Measurements from ENCODE around the gene CPSF2.

Gene CPSF2

GRCh38 chr14:92109490-92109889 is 12.3 kb upstream of the CPSF2 start:
- H3K27me3 ChIP-seq (ENCODE audit: control insufficient read depth, insufficient read depth, low read length), result no peaks in the 10 kb centered on the region
- H3K4me2 ChIP-seq (ENCODE audit: low read length), result no peak overlapping the region
- peaks cover 13% of the 10 kb centered on the region for H3K4me1 ChIP-seq (ENCODE audit: control insufficient read depth, insufficient read depth, low read length)
- H3K9ac ChIP-seq (ENCODE audit: low read depth, low read length), result no peak overlapping the region
- H3K36me3 ChIP-seq (ENCODE audit: insufficient read depth, low read length), result no peaks in the 10 kb centered on the region
- H3K9me3 ChIP-seq (replicated peaks; ENCODE audit: low read length), result no peaks in the 10 kb centered on the region
- H3K4me3 ChIP-seq (ENCODE audit: low read length), result no peak overlapping the region

DNA sequence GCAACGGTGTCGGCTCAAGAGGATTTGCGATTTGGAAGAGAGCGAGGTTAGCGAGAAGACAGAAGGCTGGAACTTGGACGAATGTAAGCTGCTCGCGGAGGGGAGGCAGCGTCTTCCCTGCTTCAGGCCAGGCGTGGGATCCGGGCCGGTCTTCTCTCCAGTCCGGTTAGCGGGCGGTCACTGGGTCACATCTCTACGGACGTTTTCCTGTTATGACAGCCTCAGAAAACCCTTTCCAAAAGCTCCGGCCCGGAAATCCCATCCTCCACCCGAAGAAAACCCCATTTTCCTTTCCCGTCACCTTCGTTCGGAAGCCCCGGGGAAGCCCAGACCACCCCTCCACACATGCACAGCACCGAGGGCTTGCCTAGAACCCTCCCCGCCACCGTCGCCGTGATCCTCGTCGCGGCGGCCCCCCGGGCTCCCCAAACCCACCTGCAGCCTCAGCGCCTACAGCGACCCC is 531 bp upstream of the CPSF2 start:
- Histone ChIP-seq H3K9ac (ENCODE audit: low read depth, low read length) (peak overlapping the region; percentile 99), H3K9me3 (replicated peaks; ENCODE audit: low read length) (no peaks in the 10 kb centered on the region), H3K4me2 (ENCODE audit: low read length) (peak overlapping the region; percentile 92), H3K36me3 (ENCODE audit: insufficient read depth, low read length) (peaks cover 28% of the 10 kb centered on the region), H3K4me1 (ENCODE audit: control insufficient read depth, insufficient read depth, low read length) (peaks cover 10% of the 10 kb centered on the region), H3K27me3 (ENCODE audit: control insufficient read depth, insufficient read depth, low read length) (no peaks in the 10 kb centered on the region), H3K4me3 (ENCODE audit: low read length) (peak overlapping the region; percentile 90)

DNA sequence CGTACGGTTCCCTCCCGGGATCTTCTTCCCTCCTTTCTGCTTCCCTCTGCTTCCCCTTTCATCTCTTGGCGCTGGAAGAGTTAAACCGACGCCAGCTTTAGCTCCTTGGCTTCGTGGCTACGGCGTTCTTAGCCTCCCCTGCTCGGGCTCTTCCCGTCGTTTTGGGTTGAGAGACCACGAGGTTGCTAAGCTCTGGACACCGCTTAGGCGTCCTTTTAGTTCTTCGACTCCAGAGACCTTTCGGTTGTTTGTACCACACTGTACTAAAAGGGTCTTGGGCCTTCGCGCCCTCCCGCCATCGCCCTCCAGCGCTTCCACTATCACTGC is 545 bp downstream of the CPSF2 start:
- no peaks in the 10 kb centered on the region for H3K27me3 ChIP-seq (ENCODE audit: control insufficient read depth, insufficient read depth, low read length)
- no peaks in the 10 kb centered on the region for H3K9me3 ChIP-seq (replicated peaks; ENCODE audit: low read length)
- peak overlapping the region; percentile 90 for H3K4me3 ChIP-seq (ENCODE audit: low read length)
- peak overlapping the region; percentile 99 for H3K9ac ChIP-seq (ENCODE audit: low read depth, low read length)
- H3K4me2 ChIP-seq (ENCODE audit: low read length), result peak overlapping the region; percentile 92
- H3K4me1 ChIP-seq (ENCODE audit: control insufficient read depth, insufficient read depth, low read length), result peaks cover 10% of the 10 kb centered on the region
- peaks cover 31% of the 10 kb centered on the region for H3K36me3 ChIP-seq (ENCODE audit: insufficient read depth, low read length)

DNA sequence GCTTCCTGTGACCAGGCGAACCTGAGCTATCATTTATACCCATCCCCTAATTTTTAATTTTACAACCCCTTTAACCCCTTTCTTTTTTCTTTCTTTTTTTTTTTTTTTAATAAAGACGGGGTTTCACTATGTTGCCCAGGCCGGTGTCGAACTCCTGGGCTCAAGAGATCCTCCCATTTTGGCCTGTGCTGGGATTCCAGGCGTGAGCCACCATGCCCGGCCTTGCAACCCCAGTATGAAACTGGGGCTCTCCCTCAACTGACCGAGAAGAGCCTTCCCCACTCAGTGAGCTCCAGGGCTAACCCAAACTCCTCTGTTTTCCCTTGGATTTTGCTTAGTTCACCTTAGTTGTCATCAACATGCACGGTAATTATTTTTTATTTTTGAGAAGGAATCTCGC is 992 bp downstream of the CPSF2 start:
- Histone ChIP-seq H3K27me3 (ENCODE audit: control insufficient read depth, insufficient read depth, low read length) (no peaks in the 10 kb centered on the region), H3K4me3 (ENCODE audit: low read length) (peak overlapping the region; percentile 90)

GRCh38 chr14:92134456-92134855 is 12.7 kb downstream of the CPSF2 start:
- Histone ChIP-seq H3K27me3 (ENCODE audit: control insufficient read depth, insufficient read depth, low read length) (no peaks in the 10 kb centered on the region), H3K4me2 (ENCODE audit: low read length) (no peak overlapping the region), H3K36me3 (ENCODE audit: insufficient read depth, low read length) (peaks cover 51% of the 10 kb centered on the region), H3K9me3 (replicated peaks; ENCODE audit: low read length) (no peaks in the 10 kb centered on the region), H3K4me1 (ENCODE audit: control insufficient read depth, insufficient read depth, low read length) (no peaks in the 10 kb centered on the region), H3K9ac (ENCODE audit: low read depth, low read length) (no peak overlapping the region), H3K4me3 (ENCODE audit: low read length) (no peak overlapping the region)

More for the DNA sequence above, 992 bp downstream of the CPSF2 start:
- peaks cover 29% of the 10 kb centered on the region for H3K36me3 ChIP-seq (ENCODE audit: insufficient read depth, low read length)
- no peaks in the 10 kb centered on the region for H3K9me3 ChIP-seq (replicated peaks; ENCODE audit: low read length)
- H3K9ac ChIP-seq (ENCODE audit: low read depth, low read length), result peak overlapping the region; percentile 99
- peak overlapping the region; percentile 92 for H3K4me2 ChIP-seq (ENCODE audit: low read length)
- peaks cover 10% of the 10 kb centered on the region for H3K4me1 ChIP-seq (ENCODE audit: control insufficient read depth, insufficient read depth, low read length)

DNA sequence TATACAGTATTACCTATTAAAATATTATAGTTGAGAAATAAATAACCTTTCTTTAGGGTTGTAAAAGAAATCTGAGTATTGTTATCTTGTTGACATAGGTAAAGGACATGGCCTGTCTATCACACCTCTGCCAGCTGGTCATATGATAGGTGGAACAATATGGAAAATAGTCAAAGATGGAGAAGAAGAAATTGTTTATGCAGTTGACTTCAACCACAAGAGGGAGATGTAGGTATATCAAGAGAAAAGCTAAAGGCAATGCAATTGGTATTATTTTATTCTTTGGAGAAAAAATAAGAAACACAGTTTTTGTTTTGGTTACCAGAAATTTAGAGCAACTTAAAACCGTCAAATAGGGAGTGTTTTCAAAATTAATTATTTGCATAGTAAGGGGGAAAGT is 13.5 kb downstream of the CPSF2 start:
- Histone ChIP-seq H3K9ac (ENCODE audit: low read depth, low read length) (no peak overlapping the region), H3K27me3 (ENCODE audit: control insufficient read depth, insufficient read depth, low read length) (no peaks in the 10 kb centered on the region), H3K9me3 (replicated peaks; ENCODE audit: low read length) (no peaks in the 10 kb centered on the region), H3K4me2 (ENCODE audit: low read length) (no peak overlapping the region), H3K4me1 (ENCODE audit: control insufficient read depth, insufficient read depth, low read length) (no peaks in the 10 kb centered on the region), H3K4me3 (ENCODE audit: low read length) (no peak overlapping the region), H3K36me3 (ENCODE audit: insufficient read depth, low read length) (peaks cover 51% of the 10 kb centered on the region)

GRCh38 chr14:92143309-92143708 is 21.5 kb downstream of the CPSF2 start:
- Histone ChIP-seq H3K4me2 (ENCODE audit: low read length) (no peak overlapping the region), H3K4me1 (ENCODE audit: control insufficient read depth, insufficient read depth, low read length) (peaks cover 10% of the 10 kb centered on the region), H3K9ac (ENCODE audit: low read depth, low read length) (no peak overlapping the region), H3K27me3 (ENCODE audit: control insufficient read depth, insufficient read depth, low read length) (no peaks in the 10 kb centered on the region), H3K9me3 (replicated peaks; ENCODE audit: low read length) (no peaks in the 10 kb centered on the region), H3K36me3 (ENCODE audit: insufficient read depth, low read length) (peaks cover 54% of the 10 kb centered on the region), H3K4me3 (ENCODE audit: low read length) (no peak overlapping the region)

DNA sequence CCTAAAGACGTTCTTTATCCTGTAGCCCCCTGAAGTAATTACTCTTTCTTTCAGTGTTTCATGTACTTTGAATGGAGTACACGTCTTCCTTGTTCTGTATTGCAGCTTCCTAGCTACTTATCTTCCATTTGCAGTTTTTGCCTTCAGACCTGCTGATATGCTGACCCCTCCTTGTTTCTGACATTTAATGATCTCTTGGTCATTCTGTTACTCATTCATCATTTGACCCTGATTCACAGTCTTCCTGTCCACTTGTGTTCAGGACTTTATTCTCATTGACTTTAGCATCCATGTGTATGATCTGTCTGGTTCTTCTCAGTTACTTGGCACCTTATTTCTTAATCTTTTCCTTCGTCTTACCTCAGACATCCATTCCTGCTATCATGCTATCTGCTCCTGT is 22.2 kb downstream of the CPSF2 start:
- H3K9ac ChIP-seq (ENCODE audit: low read depth, low read length), result no peak overlapping the region
- H3K36me3 ChIP-seq (ENCODE audit: insufficient read depth, low read length), result peaks cover 52% of the 10 kb centered on the region
- H3K4me3 ChIP-seq (ENCODE audit: low read length), result no peak overlapping the region
- no peaks in the 10 kb centered on the region for H3K9me3 ChIP-seq (replicated peaks; ENCODE audit: low read length)
- no peak overlapping the region for H3K4me2 ChIP-seq (ENCODE audit: low read length)
- no peaks in the 10 kb centered on the region for H3K27me3 ChIP-seq (ENCODE audit: control insufficient read depth, insufficient read depth, low read length)
- peaks cover 10% of the 10 kb centered on the region for H3K4me1 ChIP-seq (ENCODE audit: control insufficient read depth, insufficient read depth, low read length)

- Histone ChIP-seq H3K4me3 (ENCODE audit: low read length) (no peak overlapping the region), H3K9ac (ENCODE audit: low read depth, low read length) (no peak overlapping the region), H3K9me3 (replicated peaks; ENCODE audit: low read length) (no peaks in the 10 kb centered on the region), H3K4me1 (ENCODE audit: control insufficient read depth, insufficient read depth, low read length) (peaks cover 10% of the 10 kb centered on the region), H3K36me3 (ENCODE audit: insufficient read depth, low read length) (peaks cover 55% of the 10 kb centered on the region), H3K4me2 (ENCODE audit: low read length) (no peak overlapping the region), H3K27me3 (ENCODE audit: control insufficient read depth, insufficient read depth, low read length) (no peaks in the 10 kb centered on the region)
Measured at GRCh38 chr14:92144708-92145107, 22.9 kb downstream of the CPSF2 start.

GRCh38 chr14:92153581-92153980 is 31.8 kb downstream of the CPSF2 start:
- H3K27me3 ChIP-seq (ENCODE audit: control insufficient read depth, insufficient read depth, low read length), result no peaks in the 10 kb centered on the region
- peaks cover 15% of the 10 kb centered on the region for H3K4me1 ChIP-seq (ENCODE audit: control insufficient read depth, insufficient read depth, low read length)
- no peak overlapping the region for H3K9ac ChIP-seq (ENCODE audit: low read depth, low read length)
- H3K36me3 ChIP-seq (ENCODE audit: insufficient read depth, low read length), result peaks cover 46% of the 10 kb centered on the region
- no peaks in the 10 kb centered on the region for H3K9me3 ChIP-seq (replicated peaks; ENCODE audit: low read length)
- H3K4me3 ChIP-seq (ENCODE audit: low read length), result no peak overlapping the region
- no peak overlapping the region for H3K4me2 ChIP-seq (ENCODE audit: low read length)

- Histone ChIP-seq H3K4me2 (ENCODE audit: low read length) (no peak overlapping the region), H3K36me3 (ENCODE audit: insufficient read depth, low read length) (peaks cover 48% of the 10 kb centered on the region), H3K9ac (ENCODE audit: low read depth, low read length) (no peak overlapping the region), H3K27me3 (ENCODE audit: control insufficient read depth, insufficient read depth, low read length) (no peaks in the 10 kb centered on the region), H3K4me3 (ENCODE audit: low read length) (no peak overlapping the region), H3K9me3 (replicated peaks; ENCODE audit: low read length) (no peaks in the 10 kb centered on the region), H3K4me1 (ENCODE audit: control insufficient read depth, insufficient read depth, low read length) (peaks cover 15% of the 10 kb centered on the region)
Measured at GRCh38 chr14:92154283-92154942, 32.6 kb downstream of the CPSF2 start.

GRCh38 chr14:92160619-92161018 is 38.9 kb downstream of the CPSF2 start:
- Histone ChIP-seq H3K4me1 (ENCODE audit: control insufficient read depth, insufficient read depth, low read length) (peaks cover 10% of the 10 kb centered on the region), H3K27me3 (ENCODE audit: control insufficient read depth, insufficient read depth, low read length) (no peaks in the 10 kb centered on the region), H3K4me2 (ENCODE audit: low read length) (peak overlapping the region; percentile 9)

More at GRCh38 chr14:92160619-92161018, 38.9 kb downstream of the CPSF2 start:
- Histone ChIP-seq H3K9ac (ENCODE audit: low read depth, low read length) (no peak overlapping the region), H3K4me3 (ENCODE audit: low read length) (no peak overlapping the region), H3K36me3 (ENCODE audit: insufficient read depth, low read length) (peaks cover 82% of the 10 kb centered on the region), H3K9me3 (replicated peaks; ENCODE audit: low read length) (no peaks in the 10 kb centered on the region)

All from skeletal muscle satellite cell (primary cell).